K562 (cell line): ENCODE measurements around the gene MITD1.

ENCODE experiments used
- MAZ ChIP-seq, 2 experiments: fragments of 450-650 bp in 1 of 2; sonication (generic) in 1 of 2; formaldehyde crosslinking; IDR thresholded peaks in 1 of 2; conservative IDR thresholded peaks in 1 of 2; 2 replicates each; pipeline versions ENCODE4 v1.4.0 to v1.5.0; 2020; ENCODE audit warnings: mild to moderate bottlenecking in 1 of 2, missing genetic modification reagents in 1 of 2
- NFE2L1 ChIP-seq: fragments of 450-650 bp; IDR thresholded peaks from 2 replicates; pipeline ENCODE4 v1.6.1; 2016; ENCODE audit warnings: missing genetic modification characterization, low read depth, mild to moderate bottlenecking, missing compliant biosample characterization, moderate library complexity, borderline replicate concordance
- NFRKB ChIP-seq: fragments of 450-650 bp; IDR thresholded peaks from 2 replicates; pipeline ENCODE4 v1.6.1; 2016; ENCODE audit warnings: low read depth
- POLR2A ChIP-seq: fragments of 450-650 bp; conservative IDR thresholded peaks from 2 replicates; pipeline ENCODE4 v1.6.1; 2016
- RCOR1 ChIP-seq, 2 experiments: IDR thresholded peaks; 2 replicates each; pipeline ENCODE4 v1.6.1; 2012; ENCODE audit warnings: low read depth in 2 of 2, low read length in 2 of 2, borderline replicate concordance in 1 of 2, improper control_type of control experiment in 1 of 2
- YY1 ChIP-seq, 3 experiments: IDR thresholded peaks; 2 replicates each; pipeline ENCODE4 v1.6.1; 2011; ENCODE audit warnings: low read length in 2 of 3, mild to moderate bottlenecking in 2 of 3, moderate library complexity in 2 of 3, borderline replicate concordance in 1 of 3, control low read depth in 1 of 3, low read depth in 1 of 3; ENCODE audit not compliant: insufficient read depth in 3 of 3, insufficient replicate concordance in 2 of 3, control insufficient read depth in 1 of 3, insufficient read length in 1 of 3; ENCODE audit errors: extremely low read depth in 1 of 3
- ZBTB40 ChIP-seq, 2 experiments: fragments of 450-650 bp in 1 of 2; sonication (generic) in 1 of 2; formaldehyde crosslinking in 1 of 2; IDR thresholded peaks; 2 replicates each; pipeline versions ENCODE4 v1.7.1 to v1.9.0; 2016 to 2022; ENCODE audit warnings: inconsistent platforms in 1 of 2, mild to moderate bottlenecking in 1 of 2, missing genetic modification reagents in 1 of 2
- ZZZ3 ChIP-seq: fragments of 450-650 bp; IDR thresholded peaks from 2 replicates; pipeline ENCODE4 v1.6.1; 2016; ENCODE audit warnings: antibody characterized with exemption, mild to moderate bottlenecking, moderate library complexity

GRCh38 chr2:99184811-99185210 is 4.0 kb upstream of the MITD1 start:
- no peak for TF ChIP-seq MAZ (CRISPR knock-in tag; conservative IDR thresholded peaks at IDR 0.05 in 1 of 2, IDR thresholded peaks at IDR 0.05 in 1 of 2)
- TF ChIP-seq RCOR1 (IDR thresholded peaks at IDR 0.05; ENCODE audit: borderline replicate concordance in 1 of 2, low read depth in 2 of 2, low read length in 2 of 2), result no peak
- TF ChIP-seq ZZZ3, result no peak
- no peak for TF ChIP-seq POLR2A
- no peak for TF ChIP-seq ZBTB40 (IDR thresholded peaks at IDR 0.05)
- no peak for TF ChIP-seq ZBTB40 (CRISPR knock-in tag; IDR thresholded peaks at IDR 0.05)
- no peak for TF ChIP-seq YY1 (IDR thresholded peaks at IDR 0.05; ENCODE audit: borderline replicate concordance in 1 of 3, control insufficient read depth in 1 of 3, extremely low read depth in 1 of 3, insufficient read depth in 3 of 3, insufficient read length in 1 of 3, insufficient replicate concordance in 2 of 3, low read depth in 1 of 3, low read length in 2 of 3)
- no peak for TF ChIP-seq NFRKB
- no peak for TF ChIP-seq NFE2L1 (tag)
